K562 (cell line): ENCODE measurements around the gene CCDC15. TPM values are rescaled to one million over a fixed set of nuclear protein-coding genes. Genes with fewer than 3 reads are reported as not detected.

Source experiments
- DMBX1 ChIP-seq: fragments of 250-450 bp; sonication (Bioruptor Pico); IDR thresholded peaks from 2 replicates; pipeline ENCODE4 v1.8.0; 2022; ENCODE audit warnings: inconsistent platforms, mild to moderate bottlenecking, moderate library complexity, borderline replicate concordance
- MAZ ChIP-seq, 2 experiments: fragments of 450-650 bp in 1 of 2; sonication (generic) in 1 of 2; formaldehyde crosslinking; IDR thresholded peaks in 1 of 2; conservative IDR thresholded peaks in 1 of 2; 2 replicates each; pipeline versions ENCODE4 v1.4.0 to v1.5.0; 2020; ENCODE audit warnings: mild to moderate bottlenecking in 1 of 2, missing genetic modification reagents in 1 of 2
- TFAM ChIP-seq: fragments of 250-450 bp; sonication (Bioruptor Pico); conservative IDR thresholded peaks from 2 replicates; pipeline ENCODE4 v1.5.0; 2021; ENCODE audit warnings: mild to moderate bottlenecking, moderate library complexity
- ZNF253 ChIP-seq: fragments of 250-450 bp; sonication (Bioruptor Pico); conservative IDR thresholded peaks from 2 replicates; pipeline ENCODE4 v1.6.1; 2021; ENCODE audit warnings: mild to moderate bottlenecking
- ZNF398 ChIP-seq: fragments of 250-450 bp; sonication (Bioruptor Pico); IDR thresholded peaks from 2 replicates; pipeline ENCODE4 v1.8.0; 2021; ENCODE audit warnings: moderate library complexity, mild to moderate bottlenecking, inconsistent platforms
- ZNF778 ChIP-seq: fragments of 450-650 bp; formaldehyde crosslinking; IDR thresholded peaks from 2 replicates; pipeline ENCODE4 v1.4.0; 2020; ENCODE audit warnings: mild to moderate bottlenecking, moderate library complexity
- polyA plus RNA-seq, 8 experiments: library from polyadenylated mRNA; depleted of rRNA in 4 of 8; stranded (reverse) in 5 of 8; unstranded in 3 of 8; fragments of >200 nt; fragmentation: Nextera tagmentation in 2 of 8; fragmentation: Illumina TruSeq in 1 of 8; extraction: Ambion mirVana in 2 of 8; extraction: Trizol in 1 of 8; gene quantifications; 2 replicates each; pipeline versions ENCODE4 v1.2.1 to v1.2.3, GENCODE V29; 2011 to 2014; ENCODE audit warnings: inconsistent platforms in 1 of 8, missing spikeins in 1 of 8
- total RNA-seq, 7 experiments: library from RNA; depleted of rRNA in 6 of 7; stranded (reverse); fragments of >200 nt in 6 of 7; fragmentation: Illumina TruSeq in 2 of 7; extraction: Trizol in 2 of 7; gene quantifications; 2 replicates each; pipeline versions ENCODE4 v1.2.1 to v1.2.3, GENCODE V29; 2011 to 2021; ENCODE audit warnings: low replicate concordance in 1 of 7
- TF ChIP-seq, protein P1 (sequence below): fragments of 250-450 bp; sonication (Bioruptor Pico); IDR thresholded peaks from 2 replicates; pipeline ENCODE4 v1.5.1; 2021; ENCODE audit warnings: mild to moderate bottlenecking
- TF ChIP-seq, protein P2 (sequence below): sonication (generic); formaldehyde crosslinking; IDR thresholded peaks from 2 replicates; pipeline ENCODE4 v1.5.0; 2020; ENCODE audit warnings: missing genetic modification reagents
- TF ChIP-seq, protein P3 (sequence below): fragments of 450-650 bp; IDR thresholded peaks from 2 replicates; pipeline ENCODE4 v1.6.1; 2016; ENCODE audit warnings: mild to moderate bottlenecking

The CCDC15 gene
- total and polyA plus RNA-seq, 9 of the 15 experiments (the other 6 are each of a cell fraction or from before 2014, with no cell fraction given): 1.9 to 9.2 (median 3.9) TPM

- TF ChIP-seq, protein P1, sequence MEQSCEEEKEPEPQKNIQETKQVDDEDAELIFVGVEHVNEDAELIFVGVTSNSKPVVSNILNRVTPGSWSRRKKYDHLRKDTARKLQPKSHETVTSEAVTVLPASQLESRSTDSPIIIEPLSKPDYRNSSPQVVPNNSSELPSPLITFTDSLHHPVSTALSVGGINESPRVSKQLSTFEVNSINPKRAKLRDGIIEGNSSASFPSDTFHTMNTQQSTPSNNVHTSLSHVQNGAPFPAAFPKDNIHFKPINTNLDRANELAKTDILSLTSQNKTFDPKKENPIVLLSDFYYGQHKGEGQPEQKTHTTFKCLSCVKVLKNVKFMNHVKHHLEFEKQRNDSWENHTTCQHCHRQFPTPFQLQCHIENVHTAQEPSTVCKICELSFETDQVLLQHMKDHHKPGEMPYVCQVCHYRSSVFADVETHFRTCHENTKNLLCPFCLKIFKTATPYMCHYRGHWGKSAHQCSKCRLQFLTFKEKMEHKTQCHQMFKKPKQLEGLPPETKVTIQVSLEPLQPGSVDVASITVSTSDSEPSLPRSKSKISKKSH: no peak
- TF ChIP-seq ZNF398 (CRISPR knock-in tag): no peak
- no peak for TF ChIP-seq TFAM (CRISPR knock-in tag)
- no peak for TF ChIP-seq MAZ (CRISPR knock-in tag; conservative IDR thresholded peaks at IDR 0.05 in 1 of 2, IDR thresholded peaks at IDR 0.05 in 1 of 2)
- no peak for TF ChIP-seq ZNF253 (CRISPR knock-in tag)
- TF ChIP-seq, protein P2, sequence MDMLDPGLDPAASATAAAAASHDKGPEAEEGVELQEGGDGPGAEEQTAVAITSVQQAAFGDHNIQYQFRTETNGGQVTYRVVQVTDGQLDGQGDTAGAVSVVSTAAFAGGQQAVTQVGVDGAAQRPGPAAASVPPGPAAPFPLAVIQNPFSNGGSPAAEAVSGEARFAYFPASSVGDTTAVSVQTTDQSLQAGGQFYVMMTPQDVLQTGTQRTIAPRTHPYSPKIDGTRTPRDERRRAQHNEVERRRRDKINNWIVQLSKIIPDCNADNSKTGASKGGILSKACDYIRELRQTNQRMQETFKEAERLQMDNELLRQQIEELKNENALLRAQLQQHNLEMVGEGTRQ: no peak
- TF ChIP-seq, protein P3, sequence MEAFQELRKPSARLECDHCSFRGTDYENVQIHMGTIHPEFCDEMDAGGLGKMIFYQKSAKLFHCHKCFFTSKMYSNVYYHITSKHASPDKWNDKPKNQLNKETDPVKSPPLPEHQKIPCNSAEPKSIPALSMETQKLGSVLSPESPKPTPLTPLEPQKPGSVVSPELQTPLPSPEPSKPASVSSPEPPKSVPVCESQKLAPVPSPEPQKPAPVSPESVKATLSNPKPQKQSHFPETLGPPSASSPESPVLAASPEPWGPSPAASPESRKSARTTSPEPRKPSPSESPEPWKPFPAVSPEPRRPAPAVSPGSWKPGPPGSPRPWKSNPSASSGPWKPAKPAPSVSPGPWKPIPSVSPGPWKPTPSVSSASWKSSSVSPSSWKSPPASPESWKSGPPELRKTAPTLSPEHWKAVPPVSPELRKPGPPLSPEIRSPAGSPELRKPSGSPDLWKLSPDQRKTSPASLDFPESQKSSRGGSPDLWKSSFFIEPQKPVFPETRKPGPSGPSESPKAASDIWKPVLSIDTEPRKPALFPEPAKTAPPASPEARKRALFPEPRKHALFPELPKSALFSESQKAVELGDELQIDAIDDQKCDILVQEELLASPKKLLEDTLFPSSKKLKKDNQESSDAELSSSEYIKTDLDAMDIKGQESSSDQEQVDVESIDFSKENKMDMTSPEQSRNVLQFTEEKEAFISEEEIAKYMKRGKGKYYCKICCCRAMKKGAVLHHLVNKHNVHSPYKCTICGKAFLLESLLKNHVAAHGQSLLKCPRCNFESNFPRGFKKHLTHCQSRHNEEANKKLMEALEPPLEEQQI: no peak
- TF ChIP-seq ZNF778 (CRISPR knock-in tag): no peak
- TF ChIP-seq DMBX1: no peak
Observed at GRCh38 chr11:124983674-124984511, 29.9 kb downstream of the CCDC15 start (continued).
